ENCODE measurements around the gene GJD2. TPM values are rescaled to one million over a fixed set of nuclear protein-coding genes. Genes with fewer than 3 reads are reported as not detected.

GJD2 gene
- total RNA-seq, 2 experiments from 2014 or later = not detected

DNA sequence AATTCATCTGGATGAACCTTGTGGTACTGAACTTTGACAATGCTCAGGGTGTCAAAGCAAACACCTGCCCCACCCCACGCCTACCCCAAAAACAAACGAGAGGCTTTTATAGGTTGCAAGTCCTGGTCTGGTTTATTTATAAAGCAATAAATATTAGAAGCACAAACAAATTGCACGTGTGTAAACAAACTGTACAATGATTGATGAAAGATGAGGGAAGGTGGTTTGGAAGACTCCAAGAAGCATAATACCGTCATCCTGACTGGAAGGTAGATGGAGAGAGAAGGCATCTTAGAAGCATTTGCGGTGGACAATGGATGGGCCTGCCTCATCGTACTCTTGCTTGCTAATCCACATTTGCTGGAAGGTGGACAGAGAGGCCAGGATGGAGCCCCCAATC, 35.3 kb upstream of the GJD2 start:
- DNase-seq = no peak
- H3K9me3 Mint-ChIP-seq = no peaks in the 10 kb centered on the region
- H3K4me1 Mint-ChIP-seq (ENCODE audit: low read depth) = no peaks in the 10 kb centered on the region
- no peak overlapping the region for H3K27ac Mint-ChIP-seq
- no peaks in the 10 kb centered on the region for H3K36me3 Mint-ChIP-seq
- peaks cover 45% of the 10 kb centered on the region for H3K27me3 Mint-ChIP-seq
- ChIA-PET CTCF (no interaction called here), POLR2A (no interaction called here)
- intact Hi-C loops (cut with micrococcal nuclease) = no loop called here
- H3K4me3 Mint-ChIP-seq = no peak overlapping the region

DNA sequence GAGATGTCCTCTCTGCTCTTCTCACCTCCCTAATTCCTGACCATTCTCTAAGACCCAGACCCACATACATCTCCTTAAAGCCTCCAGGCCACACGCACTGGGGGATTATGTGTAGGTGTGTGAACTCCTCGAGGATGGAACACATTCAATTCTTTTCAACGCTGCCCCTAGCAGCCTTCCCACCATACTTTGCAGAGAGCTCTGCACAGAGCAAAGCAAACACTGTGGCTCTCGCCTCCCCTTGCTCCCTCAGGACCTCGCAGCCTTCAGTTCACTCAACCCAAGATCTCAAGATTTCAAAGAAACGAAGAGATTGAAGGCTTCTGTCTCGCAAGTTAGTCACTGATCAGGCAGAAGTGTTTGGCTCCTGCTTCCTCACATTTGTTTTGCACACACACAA, 34.5 kb upstream of the GJD2 start:
- Mint-ChIP-seq H3K4me1 (ENCODE audit: low read depth) (no peaks in the 10 kb centered on the region), H3K4me3 (no peak overlapping the region)
- intact Hi-C loops (cut with micrococcal nuclease) = no loop called here

DNA sequence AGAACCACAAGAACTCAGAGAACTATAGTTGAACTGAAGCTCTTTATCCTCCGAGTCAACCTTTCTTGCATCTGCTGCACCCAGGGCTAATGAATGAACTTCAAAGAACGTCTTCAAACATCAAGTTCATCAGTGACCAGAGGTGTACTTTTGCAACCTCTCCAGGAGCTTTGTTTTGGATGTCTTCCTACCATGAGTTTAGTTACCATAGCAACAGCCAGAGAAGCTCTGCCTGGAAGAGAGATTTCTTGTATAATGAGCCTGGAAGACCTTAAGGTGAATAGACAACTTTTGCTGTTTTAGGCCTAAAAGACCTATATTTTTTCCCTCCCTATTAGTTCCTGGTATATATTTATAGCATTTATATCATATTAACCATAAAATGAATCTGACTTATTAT, 31.4 kb upstream of the GJD2 start:
- ChIA-PET POLR2A (no interaction called here), CTCF (no interaction called here)
- intact Hi-C loops (cut with micrococcal nuclease) = no loop called here
- Mint-ChIP-seq H3K4me1 (ENCODE audit: low read depth) (no peaks in the 10 kb centered on the region), H3K4me3 (no peak overlapping the region), H3K36me3 (no peaks in the 10 kb centered on the region), H3K27ac (no peak overlapping the region), H3K27me3 (peaks cover 13% of the 10 kb centered on the region), H3K9me3 (peaks cover 5% of the 10 kb centered on the region)
- DNase-seq = no peak

More for the DNA sequence above, 34.5 kb upstream of the GJD2 start:
- H3K36me3 Mint-ChIP-seq = no peaks in the 10 kb centered on the region
- CTCF ChIA-PET = no interaction called here
- H3K27ac Mint-ChIP-seq = no peak overlapping the region
- POLR2A ChIA-PET = no interaction called here
- H3K9me3 Mint-ChIP-seq = no peaks in the 10 kb centered on the region
- peaks cover 38% of the 10 kb centered on the region for H3K27me3 Mint-ChIP-seq
- no peak for DNase-seq

DNA sequence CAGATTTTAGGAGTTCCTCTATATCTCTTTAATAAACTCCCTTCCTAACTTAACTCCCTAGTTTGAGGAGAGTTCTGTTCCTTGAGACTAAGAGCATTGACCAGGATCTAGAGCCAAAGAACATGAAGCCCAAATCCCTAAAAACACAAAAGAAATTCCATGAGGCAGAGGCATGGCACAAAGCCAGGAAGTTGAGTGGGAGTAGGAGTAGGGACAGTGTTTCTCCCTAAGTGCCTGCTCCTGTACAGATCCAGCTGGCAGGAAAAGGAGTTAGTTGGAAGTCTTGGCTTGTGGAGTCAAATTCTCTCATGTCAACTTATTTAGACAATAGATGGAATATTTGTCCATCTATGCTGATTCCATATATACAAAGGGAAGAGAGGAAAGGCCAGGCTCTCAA, 29.2 kb upstream of the GJD2 start:
- DNase-seq = no peak
- H3K4me3 Mint-ChIP-seq = no peak overlapping the region
- H3K36me3 Mint-ChIP-seq = no peaks in the 10 kb centered on the region
- H3K27ac Mint-ChIP-seq = no peak overlapping the region
- POLR2A ChIA-PET = no interaction called here
- intact Hi-C loops (cut with micrococcal nuclease) = no loop called here
- CTCF ChIA-PET = interaction anchor here (0.6 kb wide), 1 partner anchor 174 kb away, joined by 6 read pairs; no protein-coding TSS in a partner anchor
- peaks cover 14% of the 10 kb centered on the region for H3K9me3 Mint-ChIP-seq
- H3K4me1 Mint-ChIP-seq (ENCODE audit: low read depth) = no peaks in the 10 kb centered on the region
- H3K27me3 Mint-ChIP-seq = peaks cover 2% of the 10 kb centered on the region

DNA sequence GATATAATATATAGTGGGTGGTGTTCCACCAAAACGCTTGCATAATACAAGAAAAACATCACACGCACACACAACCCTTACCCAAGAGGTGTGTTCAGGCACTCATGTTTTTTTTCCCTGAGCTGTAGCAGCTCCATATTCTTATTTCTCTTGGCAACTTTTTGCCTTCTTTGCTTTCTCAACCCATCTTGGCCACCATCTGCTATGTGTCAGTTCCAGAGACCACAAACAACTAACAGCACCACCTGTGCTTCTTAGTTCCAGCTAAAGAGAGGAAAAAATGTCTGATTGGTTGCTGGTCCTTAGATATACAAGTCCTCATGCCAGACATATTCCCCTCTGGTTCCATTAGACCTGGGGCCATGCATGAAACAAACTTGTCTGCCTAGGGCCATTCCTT, 28.6 kb upstream of the GJD2 start:
- H3K27me3 Mint-ChIP-seq = peaks cover 2% of the 10 kb centered on the region
- no peak overlapping the region for H3K4me3 Mint-ChIP-seq
- H3K27ac Mint-ChIP-seq = no peak overlapping the region
- no peak for DNase-seq
- H3K36me3 Mint-ChIP-seq = no peaks in the 10 kb centered on the region
- intact Hi-C loops (cut with micrococcal nuclease) = no loop called here
- H3K9me3 Mint-ChIP-seq = peaks cover 14% of the 10 kb centered on the region
- ChIA-PET POLR2A (no interaction called here), CTCF (interaction anchor here (0.6 kb wide), 1 partner anchor 173 kb away, joined by 6 read pairs; no protein-coding TSS in a partner anchor)
- H3K4me1 Mint-ChIP-seq (ENCODE audit: low read depth) = no peaks in the 10 kb centered on the region

DNA sequence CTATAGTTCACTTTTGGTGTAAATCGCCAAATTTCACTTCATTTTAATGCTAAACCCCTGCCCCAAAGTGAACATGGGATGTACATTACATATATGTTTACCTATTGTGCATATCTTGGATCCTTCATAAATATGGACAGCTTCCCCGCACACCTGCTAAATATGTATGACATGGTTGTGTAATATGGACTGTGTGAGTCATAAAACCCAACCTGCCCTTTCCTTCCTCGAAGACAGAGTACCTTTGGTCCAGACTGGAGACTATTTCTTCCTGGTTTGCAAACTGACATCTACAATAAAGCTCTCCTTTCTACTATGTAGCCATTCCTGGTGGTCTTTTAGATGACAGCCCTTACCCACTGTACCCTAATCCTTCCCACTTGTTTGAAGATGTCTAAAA, 28.1 kb upstream of the GJD2 start:
- H3K36me3 Mint-ChIP-seq = no peaks in the 10 kb centered on the region
- no peak for DNase-seq
- CTCF ChIA-PET = no interaction called here
- intact Hi-C loops (cut with micrococcal nuclease) = no loop called here
- no peaks in the 10 kb centered on the region for H3K4me1 Mint-ChIP-seq (ENCODE audit: low read depth)
- H3K9me3 Mint-ChIP-seq = peaks cover 14% of the 10 kb centered on the region
- no peak overlapping the region for H3K4me3 Mint-ChIP-seq
- no peak overlapping the region for H3K27ac Mint-ChIP-seq
- H3K27me3 Mint-ChIP-seq = peaks cover 2% of the 10 kb centered on the region
- POLR2A ChIA-PET = no interaction called here

DNA sequence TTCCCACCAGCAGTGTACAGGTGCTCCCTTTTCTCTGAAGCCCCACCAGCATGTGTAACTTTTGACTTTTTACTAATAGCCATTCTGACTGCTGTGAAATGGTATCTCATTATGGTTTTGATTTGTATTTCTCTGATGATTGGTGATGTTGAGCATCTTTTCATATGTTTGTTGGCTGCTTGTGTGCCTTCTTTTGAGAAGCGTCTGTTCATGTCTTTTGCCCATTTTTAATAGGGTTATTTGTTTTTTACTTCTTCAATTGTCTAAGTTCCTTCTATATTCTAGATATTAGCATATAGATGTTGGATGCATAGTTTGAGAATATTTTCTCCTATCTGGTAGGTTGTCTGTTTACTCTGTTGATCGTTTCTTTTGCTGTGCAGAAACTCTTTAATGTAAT, 25.9 kb upstream of the GJD2 start:
- no peak for DNase-seq
- Mint-ChIP-seq H3K4me1 (ENCODE audit: low read depth) (no peaks in the 10 kb centered on the region), H3K36me3 (no peaks in the 10 kb centered on the region), H3K27ac (no peak overlapping the region), H3K27me3 (no peaks in the 10 kb centered on the region), H3K9me3 (peaks cover 14% of the 10 kb centered on the region), H3K4me3 (no peak overlapping the region)
- POLR2A ChIA-PET = no interaction called here
- intact Hi-C loops (cut with micrococcal nuclease) = no loop called here
- CTCF ChIA-PET = no interaction called here

DNA sequence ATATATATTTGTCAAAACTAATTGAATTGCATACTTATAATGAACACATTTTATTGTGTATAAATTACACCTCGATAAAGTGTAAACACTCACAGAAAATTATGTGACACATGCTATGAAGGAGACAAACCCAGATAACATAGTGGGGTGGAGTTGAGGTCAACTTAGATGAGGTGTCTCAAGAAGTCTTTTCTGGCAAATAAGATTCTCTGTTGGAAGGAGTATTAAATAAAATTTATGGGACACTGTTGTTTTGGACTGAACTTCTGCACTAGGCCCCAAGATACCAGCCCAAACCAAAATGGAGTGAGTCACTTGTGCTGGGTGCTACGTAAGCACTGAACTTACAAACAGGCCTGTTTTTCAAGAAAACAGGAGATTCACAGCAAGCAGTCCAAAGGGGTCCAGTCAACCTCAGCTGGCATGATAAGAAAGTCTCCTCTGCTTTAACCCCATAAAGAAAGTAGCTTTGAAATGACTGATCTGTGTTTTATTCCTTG, 21.9 kb upstream of the GJD2 start:
- POLR2A ChIA-PET = no interaction called here
- Mint-ChIP-seq H3K27me3 (peaks cover 2% of the 10 kb centered on the region), H3K27ac (no peak overlapping the region), H3K36me3 (no peaks in the 10 kb centered on the region), H3K4me3 (no peak overlapping the region), H3K4me1 (ENCODE audit: low read depth) (no peaks in the 10 kb centered on the region), H3K9me3 (peaks cover 12% of the 10 kb centered on the region)
- CTCF ChIA-PET = no interaction called here
- intact Hi-C loops (cut with micrococcal nuclease) = no loop called here
- no peak for DNase-seq

DNA sequence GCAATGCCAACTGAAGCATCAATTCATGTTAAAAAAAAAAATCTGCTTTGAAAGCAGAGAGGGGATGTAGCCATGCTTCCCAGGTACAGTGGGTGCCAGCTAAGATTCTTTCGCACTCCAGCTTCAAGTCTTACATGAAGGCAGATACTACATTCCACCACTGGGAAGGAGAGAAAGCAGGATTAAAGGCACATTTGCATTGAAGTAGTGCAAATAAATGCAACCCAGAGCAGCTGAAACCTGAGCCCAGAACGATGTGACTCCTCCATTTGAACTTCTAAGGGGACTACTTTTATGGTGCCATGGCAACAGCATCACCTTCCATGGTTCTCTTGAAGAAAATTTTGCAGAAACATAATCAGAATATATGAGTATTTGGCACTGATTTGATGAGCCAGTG, 19.1 kb upstream of the GJD2 start:
- ChIA-PET POLR2A (no interaction called here), CTCF (interaction anchor here (0.6 kb wide), 1 partner anchor 1515 kb away, joined by 3 read pairs; no protein-coding TSS in a partner anchor)
- H3K36me3 Mint-ChIP-seq = no peaks in the 10 kb centered on the region
- H3K27me3 Mint-ChIP-seq = peaks cover 9% of the 10 kb centered on the region
- no peak overlapping the region for H3K4me3 Mint-ChIP-seq
- no peaks in the 10 kb centered on the region for H3K4me1 Mint-ChIP-seq (ENCODE audit: low read depth)
- intact Hi-C loops (cut with micrococcal nuclease) = no loop called here
- DNase-seq = no peak
- no peaks in the 10 kb centered on the region for H3K9me3 Mint-ChIP-seq
- H3K27ac Mint-ChIP-seq = no peak overlapping the region

DNA sequence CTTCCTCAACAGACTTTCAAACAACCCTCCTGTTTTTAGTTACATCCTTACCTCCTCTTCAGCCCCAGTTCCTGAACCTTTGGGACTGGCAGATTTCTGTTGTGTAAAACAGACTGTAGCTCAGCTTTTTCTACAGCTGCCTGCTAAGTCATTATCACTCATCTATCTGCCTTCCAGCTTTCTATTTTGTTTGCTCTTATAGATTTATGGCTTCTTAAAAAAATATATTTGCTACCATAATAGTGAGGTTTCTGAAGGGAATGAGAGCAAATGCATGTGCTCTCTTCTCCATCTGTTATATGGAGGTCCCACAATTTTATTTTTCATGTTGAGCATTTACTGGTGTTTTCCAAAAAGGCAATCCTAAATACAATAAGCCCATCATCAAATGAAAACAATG, 18.2 kb upstream of the GJD2 start:
- Mint-ChIP-seq H3K27ac (no peak overlapping the region), H3K9me3 (no peaks in the 10 kb centered on the region), H3K4me3 (no peak overlapping the region), H3K27me3 (peaks cover 9% of the 10 kb centered on the region), H3K36me3 (no peaks in the 10 kb centered on the region), H3K4me1 (ENCODE audit: low read depth) (no peaks in the 10 kb centered on the region)
- ChIA-PET CTCF (interaction anchor here (0.6 kb wide), 1 partner anchor 53 kb away, joined by 3 read pairs; no protein-coding TSS in a partner anchor), POLR2A (no interaction called here)
- DNase-seq = no peak
- intact Hi-C loops (cut with micrococcal nuclease) = no loop called here

DNA sequence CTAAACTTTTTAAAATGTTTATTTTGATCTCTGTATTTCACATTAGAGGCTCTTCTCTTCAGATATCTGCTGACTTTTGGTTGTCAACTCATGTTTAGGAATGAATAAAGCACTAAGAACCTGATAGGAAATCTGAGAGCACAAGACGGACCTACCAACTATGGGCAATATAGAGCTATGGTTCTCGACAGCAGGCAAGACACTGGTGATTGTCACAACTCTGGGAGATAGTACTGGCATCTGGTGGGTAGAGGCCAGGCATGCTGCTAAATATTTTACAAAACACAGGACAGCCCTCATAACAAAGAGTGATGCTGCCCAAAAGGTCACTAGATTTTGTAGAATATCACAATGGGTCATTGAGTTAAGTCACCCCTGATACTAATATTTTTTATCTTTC, 17.5 kb upstream of the GJD2 start:
- POLR2A ChIA-PET = no interaction called here
- H3K4me3 Mint-ChIP-seq = no peak overlapping the region
- CTCF ChIA-PET = interaction anchor here (0.6 kb wide), 1 partner anchor 53 kb away, joined by 3 read pairs; no protein-coding TSS in a partner anchor

DNA sequence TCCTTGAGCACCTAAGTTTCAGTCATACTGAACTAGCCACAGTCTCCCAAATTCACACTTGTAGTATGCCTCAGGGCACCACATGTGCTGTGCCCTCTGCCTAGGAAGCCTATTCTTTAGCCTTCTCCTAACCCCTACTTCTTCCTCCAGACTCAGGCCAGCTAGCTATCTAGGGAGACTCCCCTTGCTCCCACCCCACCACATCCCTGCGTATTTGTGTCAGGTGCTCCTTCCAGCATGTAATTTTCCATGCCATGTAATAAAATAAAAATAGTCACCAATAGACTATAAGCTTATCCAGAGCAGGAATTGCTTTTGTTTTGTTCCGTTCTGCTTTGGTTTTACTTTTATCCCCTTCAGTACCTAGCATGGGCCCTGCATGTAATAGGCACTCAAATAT, 14.9 kb upstream of the GJD2 start:
- Mint-ChIP-seq H3K4me3 (no peak overlapping the region), H3K27ac (no peak overlapping the region), H3K9me3 (no peaks in the 10 kb centered on the region), H3K27me3 (peaks cover 9% of the 10 kb centered on the region), H3K36me3 (no peaks in the 10 kb centered on the region), H3K4me1 (ENCODE audit: low read depth) (no peaks in the 10 kb centered on the region)
- intact Hi-C loops (cut with micrococcal nuclease) = no loop called here
- ChIA-PET CTCF (no interaction called here), POLR2A (no interaction called here)
- no peak for DNase-seq

More for the DNA sequence above, 17.5 kb upstream of the GJD2 start:
- H3K9me3 Mint-ChIP-seq = no peaks in the 10 kb centered on the region
- DNase-seq = no peak
- peaks cover 9% of the 10 kb centered on the region for H3K27me3 Mint-ChIP-seq
- intact Hi-C loops (cut with micrococcal nuclease) = no loop called here
- H3K27ac Mint-ChIP-seq = no peak overlapping the region
- H3K4me1 Mint-ChIP-seq (ENCODE audit: low read depth) = no peaks in the 10 kb centered on the region
- no peaks in the 10 kb centered on the region for H3K36me3 Mint-ChIP-seq

DNA sequence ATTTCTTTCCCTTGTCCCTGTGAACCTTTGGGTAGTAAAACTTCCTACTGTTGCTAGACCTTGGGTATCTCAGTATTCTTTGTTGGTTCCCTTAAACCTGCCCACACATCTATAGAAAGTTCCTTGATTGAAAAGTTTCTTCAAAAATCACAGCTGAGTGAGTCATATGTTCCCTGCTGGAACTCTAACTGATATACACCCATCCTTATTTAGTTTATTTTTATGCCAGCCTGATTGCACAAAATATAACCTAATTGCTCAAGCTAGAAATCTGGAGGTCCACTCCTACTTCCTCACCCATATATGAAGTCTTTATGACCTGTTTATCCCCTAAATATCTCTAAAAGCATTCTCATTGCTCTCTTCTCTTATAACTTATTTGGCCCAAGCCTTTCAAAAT, 13.7 kb upstream of the GJD2 start:
- no peak overlapping the region for H3K27ac Mint-ChIP-seq
- H3K4me1 Mint-ChIP-seq (ENCODE audit: low read depth) = no peaks in the 10 kb centered on the region
- ChIA-PET CTCF (no interaction called here), POLR2A (no interaction called here)
- no peak for DNase-seq
- intact Hi-C loops (cut with micrococcal nuclease) = no loop called here
- H3K27me3 Mint-ChIP-seq = peaks cover 10% of the 10 kb centered on the region
- H3K4me3 Mint-ChIP-seq = no peak overlapping the region
- H3K9me3 Mint-ChIP-seq = no peaks in the 10 kb centered on the region
- no peaks in the 10 kb centered on the region for H3K36me3 Mint-ChIP-seq

DNA sequence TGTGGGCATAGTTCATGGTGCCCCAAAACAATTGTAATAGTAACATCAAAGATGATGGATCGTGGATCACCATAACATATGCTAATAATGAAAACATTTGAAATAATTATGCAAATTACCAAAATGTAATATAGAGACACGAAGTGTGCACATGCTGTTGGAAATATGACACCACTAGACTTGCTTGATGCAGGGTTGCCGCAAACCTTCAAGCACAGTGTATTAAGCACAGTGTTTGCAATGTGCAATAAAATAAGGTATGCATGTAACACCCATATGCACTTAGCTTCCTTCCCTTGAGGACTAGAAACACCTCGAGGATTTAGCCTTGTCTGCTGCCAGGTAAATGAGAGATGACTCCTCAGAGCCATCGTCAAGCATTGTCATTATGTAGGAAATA, 10.9 kb upstream of the GJD2 start:
- H3K9me3 Mint-ChIP-seq = no peaks in the 10 kb centered on the region
- ChIA-PET CTCF (no interaction called here), POLR2A (no interaction called here)
- no peak overlapping the region for H3K4me3 Mint-ChIP-seq
- intact Hi-C loops (cut with micrococcal nuclease) = no loop called here
- H3K27ac Mint-ChIP-seq = no peak overlapping the region
- H3K27me3 Mint-ChIP-seq = peaks cover 6% of the 10 kb centered on the region
- H3K36me3 Mint-ChIP-seq = no peaks in the 10 kb centered on the region
- H3K4me1 Mint-ChIP-seq (ENCODE audit: low read depth) = no peaks in the 10 kb centered on the region
- DNase-seq = no peak
